ENCODE results near the gene CYP19A1.

Gene CYP19A1

DNA sequence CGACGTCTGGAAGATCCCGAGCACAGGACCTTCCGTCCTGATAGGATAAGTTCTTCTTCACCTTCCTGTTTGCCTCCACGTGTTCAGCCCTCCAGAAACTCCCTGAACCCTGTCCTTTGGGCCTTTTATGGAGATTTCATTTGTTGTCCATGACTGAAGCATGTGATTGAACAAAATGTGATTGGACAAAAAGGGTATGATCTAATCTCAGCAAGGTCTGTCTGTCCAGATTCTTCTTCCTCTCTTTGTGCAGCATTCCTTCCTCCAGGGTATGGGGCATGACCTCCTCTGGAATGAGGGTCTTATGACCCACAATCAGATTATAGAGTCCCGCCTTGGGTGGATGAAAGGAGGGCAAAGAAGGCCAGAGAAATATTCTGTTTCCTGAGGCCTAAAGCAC is at the start of gene CYP19A1:
Gene CYP19A1, minus strand, starts transcription at position 101 of the 400 bp plus-strand sequence. CDS start 95,684 bp downstream, outside the sequence.
- no peak for DNase-seq

- no peak for DNase-seq
These were observed 49.3 kb upstream of the CYP19A1 start for GRCh38 chr15:51387699-51388041.

GRCh38 chr15:51386960-51387698 is 48.7 kb upstream of the CYP19A1 start:
- DNase-seq = no peak

DNA sequence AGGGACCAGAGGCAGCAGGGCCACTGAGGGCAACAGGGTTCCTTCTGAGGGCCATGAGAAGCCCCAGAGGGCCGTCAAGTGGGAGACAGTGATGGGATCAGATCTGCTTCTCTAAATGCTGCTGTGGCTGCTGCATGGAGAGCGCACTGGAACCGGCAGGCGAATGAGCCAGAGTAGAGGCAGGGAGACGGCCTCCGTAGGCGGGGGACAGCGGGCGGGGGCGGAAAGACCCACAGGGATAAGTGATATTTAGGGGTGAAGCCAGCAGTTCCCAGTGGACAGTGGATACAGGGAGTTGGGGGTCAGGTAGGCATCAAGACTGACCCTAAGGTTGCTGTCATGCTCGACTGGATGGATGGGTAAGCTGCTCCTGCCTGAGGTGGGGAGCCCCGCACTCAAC is 48.1 kb upstream of the CYP19A1 start:
- no peak for DNase-seq

- no peak for DNase-seq
These were observed 47.6 kb upstream of the CYP19A1 start for GRCh38 chr15:51386029-51386428.

- DNase-seq = no peak
These were observed 44.4 kb upstream of the CYP19A1 start for GRCh38 chr15:51382787-51383186.

DNA sequence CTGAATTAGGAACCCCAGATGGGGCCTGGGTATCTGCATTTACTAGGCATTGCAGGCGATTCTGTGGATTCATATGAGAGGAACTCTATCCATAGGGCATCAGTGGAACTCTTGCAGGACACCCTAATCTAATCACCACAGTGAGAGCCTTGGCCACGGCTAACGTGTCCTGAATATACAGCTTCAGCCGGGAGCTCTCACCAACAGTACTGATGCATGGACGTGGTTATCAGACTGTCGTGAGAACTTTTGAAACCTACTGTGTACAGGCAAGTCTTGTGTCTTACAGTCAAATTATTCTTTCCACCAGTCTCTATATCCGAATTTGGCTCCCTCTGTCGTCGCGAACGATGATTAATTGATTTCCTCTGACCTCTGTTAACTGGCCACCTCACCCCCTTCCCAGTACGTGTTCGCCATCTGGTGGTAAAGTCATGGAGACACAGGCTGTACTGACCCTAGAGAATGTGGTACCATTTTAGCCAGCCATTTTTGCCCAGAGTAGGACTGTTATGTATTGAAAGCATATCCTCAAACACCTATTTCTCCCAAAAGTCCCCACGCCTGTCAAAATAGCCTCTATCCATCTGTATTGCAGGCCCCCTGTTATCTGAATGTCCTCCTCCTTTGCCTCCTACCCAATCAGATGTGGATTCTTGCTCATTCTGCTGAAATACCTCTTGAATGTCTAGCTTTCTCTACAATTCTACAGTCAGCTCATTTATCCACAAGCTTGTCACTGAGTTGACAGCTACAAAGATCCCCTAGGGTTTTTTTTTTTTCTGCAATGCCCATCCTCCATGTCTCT is 42.8 kb upstream of the CYP19A1 start:
- peak; percentile 77 for DNase-seq

GRCh38 chr15:51379390-51379789 is 41.0 kb upstream of the CYP19A1 start:
- DNase-seq = no peak

- DNase-seq = no peak
These were observed 40.0 kb upstream of the CYP19A1 start for GRCh38 chr15:51378406-51378805.

- no peak for DNase-seq
These were observed 38.8 kb upstream of the CYP19A1 start for GRCh38 chr15:51377038-51377786.

- no peak for DNase-seq
These were observed 37.7 kb upstream of the CYP19A1 start for GRCh38 chr15:51375966-51376640.

- no peak for DNase-seq
These were observed 35.7 kb upstream of the CYP19A1 start for GRCh38 chr15:51374131-51374530.

DNA sequence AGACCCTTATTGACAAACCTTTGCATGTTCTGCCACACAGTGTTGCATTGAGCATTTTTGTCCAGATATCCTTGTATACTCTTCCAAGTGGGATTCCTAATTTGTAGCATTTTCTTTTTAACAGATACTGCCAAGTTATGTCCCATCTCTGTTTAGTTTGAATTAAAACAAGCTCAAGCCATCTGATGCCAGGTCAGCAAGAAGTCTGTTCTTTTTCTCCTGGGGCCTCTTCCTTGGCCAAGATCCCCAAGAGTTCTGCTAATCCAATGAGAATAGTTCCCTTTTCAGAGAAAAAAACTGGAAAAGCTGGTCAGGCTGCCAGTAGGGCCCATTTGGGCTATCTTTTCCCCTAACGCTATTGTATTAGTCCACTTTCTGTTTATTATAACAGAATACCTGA is 32.9 kb upstream of the CYP19A1 start:
- no peak for DNase-seq

- DNase-seq = no peak
These were observed 31.0 kb upstream of the CYP19A1 start for GRCh38 chr15:51369451-51369761.

GRCh38 chr15:51368751-51369450 is 30.5 kb upstream of the CYP19A1 start:
- DNase-seq = no peak

DNA sequence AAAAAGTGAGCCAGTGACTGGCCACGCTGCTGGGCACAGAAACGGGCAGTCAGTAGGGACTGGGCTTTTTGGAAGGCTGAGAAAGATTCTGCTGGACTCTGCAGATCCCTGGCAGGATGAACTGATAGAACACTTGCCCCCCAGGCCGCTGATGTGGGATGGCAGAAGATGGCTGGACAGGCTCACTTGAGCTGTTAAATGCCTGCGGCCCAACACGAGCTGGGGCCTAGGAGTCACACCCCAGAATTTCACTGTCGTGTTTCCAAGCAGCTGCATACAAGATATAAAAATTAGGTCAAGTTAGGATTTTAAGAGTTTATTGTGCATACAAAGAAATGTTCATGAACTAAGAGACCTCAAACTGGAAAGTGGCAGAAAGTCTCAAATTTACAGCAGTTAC is 29.9 kb upstream of the CYP19A1 start:
- no peak for DNase-seq

GRCh38 chr15:51367322-51367976 is 29.1 kb upstream of the CYP19A1 start:
- DNase-seq = no peak

- no peak for DNase-seq
These were observed 28.5 kb upstream of the CYP19A1 start for GRCh38 chr15:51366920-51367319.

GRCh38 chr15:51366071-51366470 is 27.7 kb upstream of the CYP19A1 start:
- DNase-seq = no peak

DNA sequence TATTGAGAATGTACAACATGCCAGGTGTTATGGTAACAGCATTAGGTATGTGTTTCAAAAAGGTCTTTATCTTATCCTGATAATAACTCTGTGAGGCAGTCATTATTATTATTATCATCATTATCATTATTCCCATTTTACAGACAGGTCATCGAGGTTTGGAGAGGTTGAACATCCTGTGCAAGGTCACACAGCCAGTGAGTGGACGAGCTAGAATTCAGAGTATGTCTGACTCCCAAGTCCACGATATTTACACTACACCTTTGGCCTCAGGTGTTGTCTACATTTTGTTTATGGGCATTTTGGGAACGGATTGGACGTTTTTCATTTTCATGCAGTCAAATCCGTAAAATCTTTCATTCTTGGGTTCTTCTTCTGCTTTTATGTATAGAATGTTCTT is 27.0 kb upstream of the CYP19A1 start:
- DNase-seq = no peak

- DNase-seq = no peak
These were observed 25.0 kb upstream of the CYP19A1 start for GRCh38 chr15:51363383-51363782.

DNA sequence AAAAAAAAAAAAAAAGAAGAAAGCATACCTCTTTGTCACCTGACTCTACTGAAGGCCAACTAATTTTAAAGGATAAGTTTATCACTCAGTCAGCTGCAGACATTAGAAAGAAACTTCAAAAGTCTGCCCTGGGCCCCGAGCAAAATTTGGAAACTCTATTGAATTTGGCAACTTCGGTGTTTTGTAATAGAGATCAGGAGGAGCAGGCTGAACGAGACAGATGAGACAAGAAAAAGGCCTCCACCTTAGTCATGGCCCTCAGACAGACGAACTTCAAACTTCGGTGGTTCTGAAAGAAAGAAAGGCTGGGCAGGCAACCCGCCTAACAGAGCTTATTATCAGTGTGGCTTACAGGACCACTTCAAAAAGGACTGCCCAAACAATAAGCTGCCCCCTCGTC is 21.6 kb upstream of the CYP19A1 start:
- DNase-seq = no peak

Measured in islet precursor cell (in vitro differentiated cells).